NT2/D1 (cell line): ENCODE measurements around the gene TSC1.

ENCODE experiments used
- YY1 ChIP-seq: IDR thresholded peaks from 2 replicates; pipeline ENCODE4 v1.6.1; 2011; ENCODE audit not compliant: insufficient read length, insufficient read depth
- ZNF274 ChIP-seq: IDR thresholded peaks from 2 replicates; pipeline ENCODE4 v1.6.1; 2011; ENCODE audit warnings: mild to moderate bottlenecking, low read depth, low read length

- TF ChIP-seq ZNF274 (no peak), YY1 (no peak)
These were observed 32.3 kb downstream of the TSC1 start for GRCh38 chr9:132912131-132912530.
